Adipocyte (in vitro differentiated cells): ENCODE measurements around the gene LGR6.

Source experiments
- DNase-seq: peaks from one replicate; pipeline ENCODE4 v3.0.0-alpha.2; 2015; ENCODE audit warnings: low read depth
- H3K27me3 ChIP-seq: replicated peaks from 2 replicates; pipeline ENCODE4 v1.7.0; 2013; ENCODE audit warnings: mild to moderate bottlenecking, low read length, moderate library complexity; ENCODE audit not compliant: control insufficient read depth, insufficient read depth
- H3K36me3 ChIP-seq: 2 replicates; pipeline ENCODE4 v1.7.0; 2013; ENCODE audit warnings: low read length, mild to moderate bottlenecking, moderate library complexity; ENCODE audit not compliant: control insufficient read depth, insufficient read depth, severe bottlenecking
- H3K4me1 ChIP-seq: 2 replicates; pipeline ENCODE4 v1.7.0; 2013; ENCODE audit warnings: mild to moderate bottlenecking, low read length, moderate library complexity; ENCODE audit not compliant: control insufficient read depth, insufficient read depth
- H3K4me3 ChIP-seq: 2 replicates; pipeline ENCODE4 v1.7.0; 2013; ENCODE audit warnings: mild to moderate bottlenecking, low read length, moderate library complexity
- H3K9ac ChIP-seq: 2 replicates; pipeline ENCODE4 v1.7.0; 2013; ENCODE audit warnings: mild to moderate bottlenecking, low read length, moderate library complexity
- H3K9me3 ChIP-seq: 2 replicates; pipeline ENCODE4 v1.7.0; 2013; ENCODE audit warnings: mild to moderate bottlenecking, low read length, moderate library complexity; ENCODE audit not compliant: control insufficient read depth

The LGR6 gene

DNA sequence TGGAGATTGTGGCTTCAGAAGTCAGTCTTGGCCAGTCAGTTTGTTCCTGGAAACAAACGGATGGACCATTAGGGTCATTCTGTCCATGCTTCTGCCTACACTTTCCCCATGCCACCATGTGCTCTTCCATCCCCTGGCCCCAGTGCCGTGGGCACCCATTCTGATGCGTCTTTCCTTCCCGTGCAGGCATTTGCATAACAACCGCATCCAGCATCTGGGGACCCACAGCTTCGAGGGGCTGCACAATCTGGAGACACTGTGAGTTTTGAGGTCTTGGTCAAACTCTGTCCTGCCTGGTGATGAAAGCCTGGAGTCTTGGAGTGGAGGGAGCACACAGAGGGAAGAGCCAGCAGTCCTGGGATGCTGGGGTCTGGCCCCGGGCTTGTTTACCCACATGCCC, 87.0 kb downstream of the LGR6 start:
- H3K36me3 ChIP-seq = no peaks in the 10 kb centered on the region
- no peak overlapping the region for H3K9ac ChIP-seq
- no peak overlapping the region for H3K4me3 ChIP-seq
- no peaks in the 10 kb centered on the region for H3K9me3 ChIP-seq
- peaks cover 32% of the 10 kb centered on the region for H3K4me1 ChIP-seq
- DNase-seq = no peak
- H3K27me3 ChIP-seq = peaks cover 41% of the 10 kb centered on the region

DNA sequence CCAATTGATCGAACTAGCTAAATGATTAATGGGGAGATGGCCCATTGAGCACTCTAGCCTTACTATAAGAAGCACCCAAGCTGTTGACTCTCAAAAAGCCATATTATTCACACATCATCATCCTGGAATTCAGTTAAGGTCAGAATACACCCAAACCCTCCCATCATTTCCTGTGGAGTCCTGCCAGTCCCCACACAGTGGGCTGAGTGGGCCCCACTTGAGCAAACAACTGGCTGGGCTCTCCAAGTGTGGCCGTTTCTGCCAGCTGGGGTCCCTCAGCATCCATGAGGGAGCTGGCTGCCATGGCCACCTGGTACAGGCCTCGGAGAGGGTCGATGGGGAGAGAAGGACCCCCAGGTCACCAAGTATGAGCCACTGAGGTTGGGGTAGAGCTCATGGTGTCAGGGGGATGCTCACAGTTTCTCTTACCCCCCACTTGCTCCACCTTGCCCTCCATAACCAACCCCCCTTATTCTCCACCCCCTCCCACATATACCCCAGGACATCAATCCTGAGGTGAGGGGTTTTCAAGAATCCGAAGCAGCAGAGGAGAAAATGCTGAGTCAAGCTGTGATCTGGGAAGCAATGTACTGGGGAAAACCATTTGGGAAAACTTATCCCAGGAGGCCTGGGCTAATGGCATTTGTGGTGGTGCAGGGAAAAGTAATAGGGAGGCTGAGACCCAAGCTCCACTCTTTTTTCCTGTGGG, 87.9 kb downstream of the LGR6 start:
- peaks cover 32% of the 10 kb centered on the region for H3K4me1 ChIP-seq
- no peaks in the 10 kb centered on the region for H3K9me3 ChIP-seq
- H3K4me3 ChIP-seq = no peak overlapping the region
- H3K9ac ChIP-seq = no peak overlapping the region
- peaks cover 45% of the 10 kb centered on the region for H3K27me3 ChIP-seq
- peak; percentile 39 for DNase-seq
- no peaks in the 10 kb centered on the region for H3K36me3 ChIP-seq

DNA sequence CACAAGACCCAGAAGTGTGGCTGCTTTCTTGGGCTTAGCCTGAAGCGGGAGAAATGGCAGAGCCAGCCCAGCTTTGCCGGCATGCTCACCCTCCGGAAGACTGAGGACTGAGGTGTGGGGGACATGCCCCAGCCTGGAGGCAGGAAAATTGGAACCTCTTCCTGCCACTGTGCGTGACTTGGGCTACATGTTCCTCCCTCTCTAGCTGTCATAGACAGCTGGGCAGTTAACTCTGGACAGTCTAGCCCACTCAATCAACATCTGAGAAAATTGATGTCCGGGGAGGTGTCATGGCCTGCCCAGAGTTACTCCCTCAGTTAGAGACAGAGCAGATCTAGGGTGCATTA, 88.4 kb downstream of the LGR6 start:
- H3K9ac ChIP-seq = no peak overlapping the region
- peaks cover 32% of the 10 kb centered on the region for H3K4me1 ChIP-seq
- no peaks in the 10 kb centered on the region for H3K9me3 ChIP-seq
- H3K36me3 ChIP-seq = no peaks in the 10 kb centered on the region
- DNase-seq = no peak
- no peak overlapping the region for H3K4me3 ChIP-seq
- peaks cover 44% of the 10 kb centered on the region for H3K27me3 ChIP-seq

DNA sequence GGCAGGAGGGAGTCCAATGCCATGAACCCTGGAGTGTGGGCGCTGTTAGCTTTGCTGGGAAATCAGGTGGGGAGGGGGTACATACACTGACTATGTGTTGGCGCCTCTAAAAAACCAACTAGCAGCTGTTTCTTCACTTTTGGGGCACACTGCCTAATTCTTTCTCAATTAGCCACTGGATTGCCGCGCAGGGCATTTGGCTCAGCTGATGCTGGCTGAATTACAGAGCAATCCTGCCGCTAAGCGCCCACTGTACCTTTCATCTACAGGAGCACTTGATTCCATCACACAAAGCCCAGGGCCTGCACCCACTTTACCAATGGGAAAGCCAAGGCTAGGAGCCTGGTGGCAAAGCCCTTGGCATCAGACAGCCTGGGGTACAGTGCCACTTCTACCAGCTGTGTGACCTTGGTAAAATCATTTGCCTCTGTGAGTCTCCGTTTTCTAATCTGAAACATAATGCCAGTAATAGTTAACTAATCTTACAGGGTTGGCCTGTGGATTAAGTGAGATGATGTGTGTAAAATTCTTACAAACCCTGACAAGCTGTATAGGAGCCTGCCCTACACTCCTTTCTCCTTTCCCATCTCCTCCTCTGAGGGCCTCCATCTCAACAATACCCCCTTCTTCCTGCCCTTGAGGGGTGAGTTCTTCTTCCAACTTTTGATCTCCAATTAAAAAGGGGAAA, 89.1 kb downstream of the LGR6 start:
- Histone ChIP-seq H3K4me3 (no peak overlapping the region), H3K4me1 (peaks cover 32% of the 10 kb centered on the region), H3K27me3 (peaks cover 49% of the 10 kb centered on the region), H3K9ac (no peak overlapping the region), H3K36me3 (no peaks in the 10 kb centered on the region), H3K9me3 (no peaks in the 10 kb centered on the region)
- no peak for DNase-seq

DNA sequence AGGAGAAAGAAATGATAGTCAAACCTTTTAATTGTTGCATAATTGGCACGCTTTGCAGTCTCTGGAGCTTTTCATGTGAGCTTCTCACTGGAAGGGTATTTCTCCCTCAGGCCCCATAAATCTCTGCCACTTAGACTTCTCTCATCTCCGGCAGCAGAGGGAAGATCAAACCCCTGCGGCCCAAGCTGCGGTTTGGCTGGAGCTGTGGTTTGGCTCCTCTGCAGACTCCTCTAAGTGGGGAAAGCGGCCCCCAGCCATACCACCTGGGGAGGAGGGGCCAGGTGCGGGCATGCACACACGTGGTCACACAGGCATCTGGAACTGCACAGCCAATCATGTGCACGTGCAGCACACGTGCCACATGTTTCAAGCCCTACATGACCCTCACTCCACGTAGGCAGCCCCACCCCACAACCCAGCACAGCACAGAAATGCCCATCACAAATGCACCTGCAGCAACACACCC, 89.8 kb downstream of the LGR6 start:
- H3K36me3 ChIP-seq = no peaks in the 10 kb centered on the region
- peaks cover 49% of the 10 kb centered on the region for H3K27me3 ChIP-seq
- no peak overlapping the region for H3K9ac ChIP-seq
- H3K4me3 ChIP-seq = no peak overlapping the region
- peaks cover 32% of the 10 kb centered on the region for H3K4me1 ChIP-seq
- no peaks in the 10 kb centered on the region for H3K9me3 ChIP-seq
- DNase-seq = peak; percentile 62

DNA sequence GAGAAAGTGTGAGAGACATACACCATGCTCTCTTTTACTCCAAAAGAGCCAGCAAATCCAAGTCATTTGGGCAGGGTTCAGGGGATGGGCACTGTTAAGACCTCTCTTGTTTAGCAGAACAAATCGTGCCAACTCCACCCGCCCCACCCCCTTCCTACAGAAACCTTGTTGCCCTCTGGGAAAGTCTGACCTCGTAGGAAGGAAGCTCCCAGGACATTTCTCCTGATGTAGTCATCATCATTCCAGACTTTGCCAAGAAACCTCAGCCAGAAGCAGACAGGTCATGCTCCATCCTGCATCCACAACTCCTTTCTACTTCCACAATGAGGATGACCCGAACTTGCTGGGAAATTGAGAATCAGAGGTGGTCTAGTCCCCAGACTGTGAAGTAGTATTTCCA, 90.4 kb downstream of the LGR6 start:
- no peaks in the 10 kb centered on the region for H3K9me3 ChIP-seq
- peaks cover 49% of the 10 kb centered on the region for H3K27me3 ChIP-seq
- H3K9ac ChIP-seq = no peak overlapping the region
- H3K36me3 ChIP-seq = no peaks in the 10 kb centered on the region
- no peak overlapping the region for H3K4me3 ChIP-seq
- peaks cover 32% of the 10 kb centered on the region for H3K4me1 ChIP-seq
- peak; percentile 32 for DNase-seq

DNA sequence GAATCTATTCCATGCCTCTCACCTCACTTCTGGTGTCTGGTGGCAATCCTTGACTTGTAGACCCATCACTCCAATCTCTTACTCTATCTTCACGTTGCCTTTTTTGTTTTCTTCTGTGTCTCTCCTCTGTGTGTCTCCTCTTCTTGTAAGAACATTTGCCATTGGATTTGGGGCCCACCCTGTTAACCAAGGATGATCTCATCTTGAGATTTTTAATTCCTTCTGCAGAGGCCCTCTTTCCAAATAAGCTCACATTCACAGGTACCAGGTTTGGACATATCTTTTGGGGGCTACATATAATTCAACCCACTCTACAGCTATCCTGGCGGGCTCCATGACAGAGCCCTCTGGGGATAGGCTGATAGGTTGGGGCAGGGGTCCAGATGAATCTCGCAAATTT, 92.3 kb downstream of the LGR6 start:
- no peak overlapping the region for H3K9ac ChIP-seq
- peaks cover 61% of the 10 kb centered on the region for H3K27me3 ChIP-seq
- no peak overlapping the region for H3K4me3 ChIP-seq
- peaks cover 32% of the 10 kb centered on the region for H3K4me1 ChIP-seq
- H3K9me3 ChIP-seq = no peaks in the 10 kb centered on the region
- no peak for DNase-seq
- no peaks in the 10 kb centered on the region for H3K36me3 ChIP-seq

DNA sequence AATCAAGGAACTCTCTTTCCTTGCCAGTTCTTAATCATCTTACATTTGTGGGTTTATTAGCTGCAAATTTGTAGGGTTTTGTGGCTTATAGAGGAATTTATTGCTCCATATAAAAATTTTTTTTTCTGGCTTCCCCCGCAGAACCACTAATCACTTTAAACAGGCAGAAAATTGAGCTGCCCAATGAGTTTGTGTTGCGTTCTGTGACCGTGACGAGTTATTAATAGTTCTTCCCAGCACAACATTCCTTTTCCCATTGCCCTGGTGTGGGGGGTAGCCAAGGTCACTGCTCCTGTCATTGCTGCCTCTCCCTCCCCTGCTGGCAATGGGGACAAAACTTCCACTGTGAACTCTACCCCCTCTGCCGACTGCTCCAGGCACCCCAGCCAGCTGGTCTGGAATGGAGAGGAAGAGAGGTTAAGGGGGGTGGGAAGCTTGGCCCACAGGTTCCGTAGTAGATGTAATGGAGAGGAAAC, 93.1 kb downstream of the LGR6 start:
- H3K27me3 ChIP-seq = peaks cover 61% of the 10 kb centered on the region
- H3K9ac ChIP-seq = no peak overlapping the region
- H3K9me3 ChIP-seq = no peaks in the 10 kb centered on the region
- H3K4me3 ChIP-seq = no peak overlapping the region
- H3K36me3 ChIP-seq = no peaks in the 10 kb centered on the region
- H3K4me1 ChIP-seq = peaks cover 25% of the 10 kb centered on the region
- no peak for DNase-seq

DNA sequence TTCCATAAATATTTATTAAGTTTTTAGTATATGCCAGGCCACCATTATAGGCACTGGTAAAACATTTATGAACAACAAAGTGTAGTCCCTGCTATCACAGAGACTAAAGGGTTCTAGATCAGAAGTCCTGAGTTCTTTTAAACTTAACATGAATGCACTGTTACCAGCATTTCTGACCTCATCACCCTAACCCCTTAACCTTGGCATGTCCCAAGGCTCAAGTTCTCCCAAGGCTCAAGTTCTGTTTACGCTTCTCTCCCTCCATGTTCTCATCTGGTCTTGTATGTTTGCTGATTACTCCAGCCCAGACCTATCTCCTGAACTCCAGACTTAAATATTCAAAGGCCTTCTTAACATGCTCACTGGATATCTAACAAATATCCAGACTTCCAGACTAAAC, 93.6 kb downstream of the LGR6 start:
- no peak for DNase-seq
- no peak overlapping the region for H3K4me3 ChIP-seq
- peaks cover 24% of the 10 kb centered on the region for H3K4me1 ChIP-seq
- peaks cover 61% of the 10 kb centered on the region for H3K27me3 ChIP-seq
- H3K9ac ChIP-seq = no peak overlapping the region
- no peaks in the 10 kb centered on the region for H3K36me3 ChIP-seq
- peaks cover 3% of the 10 kb centered on the region for H3K9me3 ChIP-seq

DNA sequence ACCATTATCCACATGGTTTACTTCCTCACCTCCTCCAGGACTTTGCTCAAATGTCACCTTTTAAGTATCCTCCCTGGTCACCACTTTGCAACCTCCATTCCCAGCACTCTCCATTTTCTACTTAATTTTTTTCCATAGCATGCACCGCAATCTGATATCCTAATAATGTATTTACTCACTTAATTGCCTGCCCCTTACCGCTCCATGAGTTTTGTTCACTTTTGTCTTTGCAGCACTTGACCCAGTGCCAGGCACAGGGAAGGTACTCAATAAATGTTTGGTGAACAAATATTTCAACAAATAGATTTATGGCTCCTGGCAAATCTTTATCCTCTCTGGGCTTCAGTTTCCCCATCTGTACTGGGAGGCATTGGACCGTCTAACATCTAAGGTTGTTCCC, 94.6 kb downstream of the LGR6 start:
- Histone ChIP-seq H3K36me3 (no peaks in the 10 kb centered on the region), H3K27me3 (peaks cover 61% of the 10 kb centered on the region), H3K9ac (no peak overlapping the region), H3K4me3 (no peak overlapping the region), H3K4me1 (peaks cover 21% of the 10 kb centered on the region), H3K9me3 (peaks cover 3% of the 10 kb centered on the region)
- no peak for DNase-seq

DNA sequence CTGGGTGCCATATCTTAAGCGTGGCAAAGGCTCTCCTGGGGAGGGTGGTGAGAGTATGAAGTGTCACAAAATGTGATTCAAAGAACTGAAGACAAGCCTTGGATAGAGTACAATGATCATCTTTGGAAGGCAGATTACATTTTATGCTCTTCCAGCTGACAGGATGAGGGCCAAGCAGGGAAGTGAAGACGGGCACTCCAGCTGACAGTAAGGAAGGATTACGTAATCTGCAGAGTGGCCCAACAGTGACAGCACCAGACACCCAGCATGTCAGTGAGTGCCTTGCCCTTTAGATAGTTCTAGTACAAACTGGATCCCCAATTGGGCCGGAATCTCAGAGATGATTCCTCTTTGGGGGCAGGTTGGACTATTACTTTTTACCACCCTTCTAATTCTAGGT, 95.4 kb downstream of the LGR6 start:
- Histone ChIP-seq H3K9ac (no peak overlapping the region), H3K9me3 (peaks cover 3% of the 10 kb centered on the region), H3K36me3 (no peaks in the 10 kb centered on the region), H3K4me3 (no peak overlapping the region), H3K27me3 (peaks cover 61% of the 10 kb centered on the region), H3K4me1 (peaks cover 13% of the 10 kb centered on the region)
- DNase-seq = no peak
